Esophagus (tissue), 2 donors: ENCODE results near the gene PPP1R13B. TPM values are rescaled to one million over a fixed set of nuclear protein-coding genes. Genes with fewer than 3 reads are reported as not detected.

Experiments used
- H3K27ac ChIP-seq, 2 donors: one replicate each; pipeline ENCODE4 v1.5.1; 2013; ENCODE audit warnings: low read depth in 2 of 2, mild to moderate bottlenecking in 2 of 2, inconsistent platforms in 1 of 2, low read length in 1 of 2, moderate library complexity in 1 of 2
- H3K27me3 ChIP-seq, 2 donors: one replicate each; pipeline ENCODE4 v1.6.1; 2013; ENCODE audit warnings: low read length in 2 of 2, control low read depth in 1 of 2, mild to moderate bottlenecking in 1 of 2; ENCODE audit not compliant: insufficient read depth in 2 of 2, control insufficient read depth in 1 of 2
- H3K36me3 ChIP-seq, 2 donors: one replicate each; pipeline ENCODE4 v1.6.1; 2013; ENCODE audit warnings: low read length in 1 of 2; ENCODE audit not compliant: control insufficient read depth in 2 of 2, insufficient read depth in 2 of 2
- H3K4me1 ChIP-seq, 2 donors: one replicate each; pipeline ENCODE4 v1.6.1; 2013; ENCODE audit warnings: low read length in 1 of 2; ENCODE audit not compliant: control insufficient read depth in 2 of 2, insufficient read depth in 2 of 2
- H3K4me3 ChIP-seq, 2 donors: one replicate each; pipeline ENCODE4 v1.5.1; 2013; ENCODE audit warnings: low read length in 2 of 2, mild to moderate bottlenecking in 2 of 2, low read depth in 1 of 2, moderate library complexity in 1 of 2
- H3K9me3 ChIP-seq, 2 donors: one replicate each; pipeline ENCODE4 v1.6.1; 2013; ENCODE audit warnings: mild to moderate bottlenecking in 2 of 2, low read depth in 1 of 2, low read length in 1 of 2, moderate library complexity in 1 of 2; ENCODE audit not compliant: control insufficient read depth in 2 of 2, insufficient read depth in 1 of 2
- WGBS, 2 donors: extraction: QIAGEN DNeasy Blood & Tissue Kit; methylation state at CpG; one replicate each; pipeline ENCODE4 v1.1.7; 2013; 5-methylcytosine and 5-hydroxymethylcytosine counted together
- polyA plus RNA-seq, 2 donors: library from polyadenylated mRNA; stranded (reverse); fragments of 200-250 nt; gene quantifications; one replicate each; pipeline ENCODE4 v1.2.3, GENCODE V29; 2013
- donor health status: healthy with polysubstance abuse.
- donor health status: Bipolar disorder and iron deficiency.

The PPP1R13B gene
- polyA plus RNA-seq, 2 donors, result 16.4 to 28.4 TPM

DNA sequence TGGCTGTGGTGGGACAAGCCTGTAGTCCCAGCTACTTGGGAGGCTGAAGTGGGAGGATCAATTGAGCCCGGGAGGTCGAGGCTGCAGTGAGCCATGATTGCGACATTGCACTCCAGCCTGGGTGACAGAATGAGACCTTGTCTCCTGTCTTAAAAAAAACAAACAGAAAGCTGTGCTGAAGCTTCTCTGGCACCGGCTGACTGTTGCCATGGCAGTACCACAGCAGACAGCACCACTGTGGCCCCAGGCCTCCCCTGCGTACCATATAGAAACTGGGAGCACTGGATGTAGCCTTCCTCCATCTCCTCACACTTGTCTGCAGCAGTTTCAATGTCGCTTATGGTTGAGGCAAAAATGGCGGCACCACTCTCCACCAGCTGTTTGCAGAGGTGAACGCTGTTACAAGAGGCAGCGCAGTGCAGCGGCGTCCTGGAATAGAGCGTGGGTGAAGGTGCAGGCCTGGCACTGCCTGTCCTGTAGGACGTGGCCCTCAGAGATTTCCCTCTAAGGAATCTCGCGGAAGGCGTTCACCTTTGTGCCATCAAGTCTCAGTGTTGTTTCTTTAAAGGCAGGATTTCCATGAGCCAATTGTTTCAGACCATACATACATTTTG, 109.8 kb downstream of the PPP1R13B start:
- Histone ChIP-seq H3K9me3 (no peaks in the 10 kb centered on the region), H3K27ac (peak overlapping the region in 1 of 2 donors; percentile 96), H3K36me3 (peaks cover 20 to 50% of the 10 kb centered on the region in 2 donors), H3K4me1 (peaks cover 7 to 23% of the 10 kb centered on the region in 2 donors), H3K4me3 (no peak overlapping the region), H3K27me3 (no peaks in the 10 kb centered on the region)
- 89 to 91% methylated on average over 16 of the region's 16 CpGs for WGBS, 2 donors

GRCh38 chr14:103736546-103737431, 110.6 kb downstream of the PPP1R13B start:
- 69 to 71% methylated on average over 10 of the region's 10 CpGs for WGBS, 2 donors
- peaks cover 8 to 25% of the 10 kb centered on the region in 2 donors for H3K4me1 ChIP-seq
- H3K4me3 ChIP-seq, result no peak overlapping the region
- H3K27ac ChIP-seq, result peak overlapping the region; percentile 92 to 96
- no peaks in the 10 kb centered on the region for H3K27me3 ChIP-seq
- H3K9me3 ChIP-seq, result no peaks in the 10 kb centered on the region
- H3K36me3 ChIP-seq, result peaks cover 20 to 49% of the 10 kb centered on the region in 2 donors

- Histone ChIP-seq H3K4me3 (no peak overlapping the region), H3K4me1 (peaks cover 8 to 26% of the 10 kb centered on the region in 2 donors), H3K27me3 (no peaks in the 10 kb centered on the region), H3K9me3 (no peaks in the 10 kb centered on the region), H3K36me3 (peaks cover 20 to 45% of the 10 kb centered on the region in 2 donors), H3K27ac (peak overlapping the region; percentile 92 to 96)
- 71 to 73% methylated on average over 22 of the region's 22 CpGs for WGBS, 2 donors
Measured at GRCh38 chr14:103735815-103736545, 111.4 kb downstream of the PPP1R13B start.

GRCh38 chr14:103735439-103735814, 111.9 kb downstream of the PPP1R13B start:
- WGBS, 2 donors, result 64 to 65% methylated on average over 7 of the region's 7 CpGs
- Histone ChIP-seq H3K4me1 (peaks cover 11 to 30% of the 10 kb centered on the region in 2 donors), H3K4me3 (no peak overlapping the region), H3K9me3 (no peaks in the 10 kb centered on the region), H3K27me3 (no peaks in the 10 kb centered on the region), H3K36me3 (peaks cover 16 to 47% of the 10 kb centered on the region in 2 donors), H3K27ac (peak overlapping the region; percentile 92 to 96)

- Histone ChIP-seq H3K9me3 (no peaks in the 10 kb centered on the region), H3K4me3 (no peak overlapping the region), H3K36me3 (peaks cover 16 to 47% of the 10 kb centered on the region in 2 donors), H3K27me3 (no peaks in the 10 kb centered on the region), H3K27ac (peak overlapping the region in 1 of 2 donors; percentile 96), H3K4me1 (peaks cover 12 to 34% of the 10 kb centered on the region in 2 donors)
- 76 to 80% methylated on average over 12 of the region's 12 CpGs for WGBS, 2 donors
Measured at GRCh38 chr14:103735022-103735421, 112.4 kb downstream of the PPP1R13B start.

GRCh38 chr14:103734081-103734888, 113.1 kb downstream of the PPP1R13B start:
- Histone ChIP-seq H3K27ac (peak overlapping the region; percentile 41 to 51), H3K27me3 (no peaks in the 10 kb centered on the region), H3K4me3 (no peak overlapping the region), H3K36me3 (peaks cover 15 to 47% of the 10 kb centered on the region in 2 donors), H3K4me1 (peaks cover 16 to 39% of the 10 kb centered on the region in 2 donors), H3K9me3 (no peaks in the 10 kb centered on the region)
- 89% methylated on average over 23 of the region's 23 CpGs for WGBS, 2 donors

GRCh38 chr14:103733651-103734050, 113.7 kb downstream of the PPP1R13B start:
- H3K4me1 ChIP-seq, result peaks cover 16 to 39% of the 10 kb centered on the region in 2 donors
- H3K27ac ChIP-seq, result peak overlapping the region; percentile 41 to 71
- H3K9me3 ChIP-seq, result no peaks in the 10 kb centered on the region
- H3K27me3 ChIP-seq, result no peaks in the 10 kb centered on the region
- 68 to 84% methylated on average over 14 of the region's 14 CpGs for WGBS, 2 donors
- H3K4me3 ChIP-seq, result no peak overlapping the region
- H3K36me3 ChIP-seq, result peaks cover 14 to 46% of the 10 kb centered on the region in 2 donors

DNA sequence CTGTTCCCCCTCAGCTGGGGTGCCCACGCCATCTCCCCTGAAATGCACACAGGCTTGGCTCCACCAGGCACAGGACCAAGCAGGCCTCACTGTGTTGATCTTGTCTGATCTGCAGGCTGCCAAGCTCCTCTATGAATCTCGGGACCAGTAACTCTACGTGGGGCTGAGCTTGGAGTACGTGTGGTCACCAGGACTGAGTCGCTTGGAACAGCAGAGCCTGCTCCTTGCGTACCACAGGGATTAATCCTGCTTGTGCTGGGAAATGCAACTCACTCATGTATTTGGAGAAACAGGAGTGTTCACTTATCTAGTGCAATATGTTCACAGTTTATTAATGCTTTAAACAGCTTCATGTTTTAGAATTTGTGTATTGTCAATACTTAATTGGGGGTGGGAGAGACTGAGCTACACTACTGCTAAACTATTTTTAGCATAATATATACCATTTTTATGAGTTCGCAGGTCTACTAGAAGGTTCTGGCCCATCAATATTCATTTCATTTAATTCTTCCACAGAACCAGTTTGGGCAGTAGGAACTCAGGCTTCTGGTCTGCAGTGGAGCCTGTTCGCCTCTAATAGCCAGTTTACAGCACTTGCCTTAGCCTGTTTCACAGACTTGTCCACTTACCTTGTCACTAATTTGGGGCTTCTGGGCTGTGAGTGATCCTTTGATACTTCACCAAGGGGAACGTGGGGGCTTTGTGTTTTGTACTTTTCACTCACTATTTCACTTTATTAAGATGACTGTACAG, 114.3 kb downstream of the PPP1R13B start:
- H3K27me3 ChIP-seq, result no peaks in the 10 kb centered on the region
- H3K9me3 ChIP-seq, result no peaks in the 10 kb centered on the region
- peak overlapping the region; percentile 41 to 77 for H3K27ac ChIP-seq
- 68 to 72% methylated on average over 9 of the region's 9 CpGs for WGBS, 2 donors
- peaks cover 11 to 45% of the 10 kb centered on the region in 2 donors for H3K36me3 ChIP-seq
- H3K4me3 ChIP-seq, result no peak overlapping the region
- peaks cover 16 to 44% of the 10 kb centered on the region in 2 donors for H3K4me1 ChIP-seq
